SHP77 (cell line): ENCODE results near the gene POGLUT3.

Source experiments
- DNase-seq, 2 experiments: peaks; one replicate each; lab custom pipeline; 2025; lab: John Stamatoyannopoulos, UW

POGLUT3 gene, protein sequence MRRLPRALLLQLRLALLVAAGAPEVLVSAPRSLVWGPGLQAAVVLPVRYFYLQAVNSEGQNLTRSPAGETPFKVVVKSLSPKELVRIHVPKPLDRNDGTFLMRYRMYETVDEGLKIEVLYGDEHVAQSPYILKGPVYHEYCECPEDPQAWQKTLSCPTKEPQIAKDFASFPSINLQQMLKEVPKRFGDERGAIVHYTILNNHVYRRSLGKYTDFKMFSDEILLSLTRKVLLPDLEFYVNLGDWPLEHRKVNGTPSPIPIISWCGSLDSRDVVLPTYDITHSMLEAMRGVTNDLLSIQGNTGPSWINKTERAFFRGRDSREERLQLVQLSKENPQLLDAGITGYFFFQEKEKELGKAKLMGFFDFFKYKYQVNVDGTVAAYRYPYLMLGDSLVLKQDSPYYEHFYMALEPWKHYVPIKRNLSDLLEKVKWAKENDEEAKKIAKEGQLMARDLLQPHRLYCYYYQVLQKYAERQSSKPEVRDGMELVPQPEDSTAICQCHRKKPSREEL

GRCh38 chr11:108498046-108498815 lies at the start of gene POGLUT3:
Gene POGLUT3, minus strand, starts transcription at chr11:108498384. Its CDS starts 18 bp downstream, at chr11:108498366.
- DNase-seq = peak; percentile 23 to 52

DNA sequence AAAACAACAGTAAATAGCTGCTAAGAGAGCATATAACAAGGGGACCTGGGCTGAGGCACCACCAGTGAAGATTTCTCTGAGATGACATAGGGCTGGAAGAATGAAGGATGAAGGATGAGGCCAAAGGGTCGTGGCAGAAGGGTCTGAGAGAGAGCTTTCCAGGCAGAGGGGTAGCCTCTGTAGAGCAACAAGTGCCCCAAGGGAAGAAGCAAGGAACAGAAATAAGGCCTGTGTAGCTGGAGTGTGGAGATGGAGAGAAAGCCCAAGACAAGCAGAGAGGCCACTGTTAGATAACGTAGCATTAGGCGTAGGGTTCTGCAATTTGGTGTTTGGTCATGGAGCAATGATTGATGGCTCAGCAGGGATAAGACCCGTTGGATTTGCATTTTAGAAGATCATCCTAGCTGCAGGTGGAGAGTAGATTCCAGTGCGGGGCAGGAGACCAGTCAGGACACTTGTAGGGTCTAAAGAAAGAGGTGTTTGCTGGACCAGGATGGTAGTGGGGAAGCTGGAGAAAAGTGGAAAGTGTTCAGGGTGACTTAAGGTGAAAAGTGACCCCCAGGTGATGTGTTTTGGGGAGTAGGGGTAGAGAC lies 47.8 kb upstream of the POGLUT3 start:
- DNase-seq = no peak

DNA sequence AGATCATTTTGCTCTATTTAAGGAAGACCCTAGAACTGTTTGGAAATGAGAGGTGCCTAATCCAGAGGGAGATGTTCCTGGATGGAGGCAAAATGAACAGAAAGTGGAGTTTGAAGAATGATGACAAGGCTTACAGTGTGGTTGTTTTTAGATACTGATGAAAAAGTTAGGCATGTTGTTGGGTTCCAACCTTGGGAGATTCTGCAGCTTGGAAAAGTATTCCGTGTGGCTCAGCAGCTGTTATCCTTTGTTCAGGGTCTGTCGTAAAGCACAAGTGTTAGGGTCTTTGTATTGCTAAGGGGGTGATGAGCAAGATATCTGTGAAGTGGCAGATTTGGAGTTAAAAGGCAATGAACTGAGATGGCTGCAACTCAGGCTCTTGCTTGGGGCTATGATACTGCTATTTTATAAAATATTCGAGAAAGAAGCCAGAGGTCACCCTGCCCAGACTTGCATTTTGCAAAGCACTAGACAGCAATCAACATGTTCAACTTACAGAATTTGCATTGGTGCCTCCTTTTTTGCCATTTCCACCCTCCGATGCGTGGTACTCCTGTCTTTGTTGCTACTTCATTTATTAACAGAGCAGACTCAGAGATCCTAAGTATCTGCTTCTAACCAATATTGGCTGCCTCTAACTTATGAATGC lies 45.3 kb upstream of the POGLUT3 start:
- DNase-seq = no peak

DNA sequence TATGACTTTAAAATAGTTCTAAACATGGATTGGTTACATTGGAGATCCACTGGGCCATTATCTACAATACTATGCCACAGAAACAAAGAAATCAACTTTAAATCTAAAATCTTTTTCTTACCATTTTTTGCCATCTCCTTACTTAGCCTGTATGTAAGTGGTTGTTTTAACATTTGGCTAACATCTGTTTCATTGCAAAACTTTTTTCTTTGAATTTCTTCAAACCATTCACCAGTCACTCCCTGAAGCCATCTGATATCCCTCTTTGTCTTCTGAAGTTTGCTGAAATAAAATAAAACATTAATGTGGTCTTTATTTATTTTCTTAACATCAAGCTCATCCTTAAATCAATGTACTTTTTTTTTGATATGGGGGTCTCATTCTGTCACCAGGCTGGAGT lies 43.3 kb upstream of the POGLUT3 start:
- DNase-seq = no peak

GRCh38 chr11:108538502-108538901 lies 40.3 kb upstream of the POGLUT3 start:
- DNase-seq = no peak

DNA sequence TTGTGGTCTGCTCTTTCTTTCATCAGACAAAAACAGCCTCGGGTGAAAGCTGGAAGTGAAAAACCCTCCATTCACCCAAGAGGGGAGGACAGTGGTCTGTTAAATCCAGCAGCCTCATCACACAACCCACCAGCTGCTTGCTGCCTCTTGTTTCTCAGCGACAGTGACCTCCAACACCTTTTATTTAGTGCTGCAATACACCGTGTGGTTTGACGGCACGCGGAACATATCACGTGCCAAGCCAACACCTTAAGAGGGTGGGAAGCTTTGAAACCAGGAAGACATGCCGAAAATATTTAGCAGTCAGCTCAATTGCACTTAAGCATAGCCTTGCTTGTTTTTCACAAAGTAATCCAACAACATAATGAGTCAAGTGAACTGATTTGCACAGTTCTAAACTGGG lies 39.8 kb upstream of the POGLUT3 start:
- DNase-seq = no peak

- no peak for DNase-seq
Measured at GRCh38 chr11:108536783-108537182, 38.6 kb upstream of the POGLUT3 start.

- no peak for DNase-seq
Measured at GRCh38 chr11:108535384-108535955, 37.3 kb upstream of the POGLUT3 start.

DNA sequence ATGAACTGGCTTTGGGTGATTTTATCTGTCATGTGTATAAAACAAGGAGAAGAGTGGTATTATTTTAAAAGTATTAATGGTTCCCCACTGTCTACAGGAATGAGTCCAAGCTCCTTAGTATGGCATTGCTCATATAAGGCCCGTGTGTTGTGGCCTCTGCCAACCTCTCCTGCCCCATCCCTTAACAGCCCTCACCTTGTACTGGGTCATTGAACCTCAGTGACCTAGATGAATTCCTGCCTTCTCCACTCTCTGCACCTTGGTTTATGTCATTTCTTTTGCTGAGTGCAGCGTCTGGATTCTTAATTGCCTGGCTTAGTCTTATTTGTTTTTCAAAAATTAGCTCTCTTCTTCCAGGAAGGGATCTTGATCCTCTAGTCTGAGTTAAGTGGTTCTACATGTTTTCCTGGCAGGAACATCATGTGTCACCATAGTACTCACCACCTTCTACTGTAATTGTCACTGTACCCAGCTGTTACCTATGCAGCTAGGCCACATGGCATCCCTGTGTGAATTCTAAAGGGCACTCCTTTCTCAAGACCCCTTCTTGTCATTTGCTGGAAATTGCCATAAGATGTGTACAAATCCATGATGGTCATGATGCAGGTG lies 36.2 kb upstream of the POGLUT3 start:
- no peak for DNase-seq

GRCh38 chr11:108530426-108530825 lies 32.2 kb upstream of the POGLUT3 start:
- no peak for DNase-seq

DNA sequence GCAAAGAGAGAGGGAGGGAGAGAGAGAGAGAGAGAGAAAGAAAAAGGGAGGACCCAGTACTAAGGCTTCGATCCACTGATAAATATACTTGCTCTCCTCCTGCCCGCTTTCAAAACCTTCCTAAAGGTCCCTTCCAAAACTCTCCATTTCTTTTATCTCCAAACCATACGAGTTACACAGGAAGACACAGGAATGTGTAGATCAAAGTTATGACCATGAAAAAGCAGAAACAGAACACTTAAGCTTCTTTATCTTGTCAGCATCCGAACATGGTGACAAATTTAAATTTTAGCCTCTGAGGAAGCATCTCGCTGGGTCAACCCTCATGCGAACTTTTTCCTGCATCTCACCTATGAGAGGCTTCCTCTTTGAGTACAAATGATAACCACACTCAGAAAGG lies 29.2 kb upstream of the POGLUT3 start:
- no peak for DNase-seq

GRCh38 chr11:108525161-108525560 lies 27.0 kb upstream of the POGLUT3 start:
- no peak for DNase-seq

- DNase-seq = no peak
Measured at GRCh38 chr11:108524422-108524821, 26.2 kb upstream of the POGLUT3 start.

DNA sequence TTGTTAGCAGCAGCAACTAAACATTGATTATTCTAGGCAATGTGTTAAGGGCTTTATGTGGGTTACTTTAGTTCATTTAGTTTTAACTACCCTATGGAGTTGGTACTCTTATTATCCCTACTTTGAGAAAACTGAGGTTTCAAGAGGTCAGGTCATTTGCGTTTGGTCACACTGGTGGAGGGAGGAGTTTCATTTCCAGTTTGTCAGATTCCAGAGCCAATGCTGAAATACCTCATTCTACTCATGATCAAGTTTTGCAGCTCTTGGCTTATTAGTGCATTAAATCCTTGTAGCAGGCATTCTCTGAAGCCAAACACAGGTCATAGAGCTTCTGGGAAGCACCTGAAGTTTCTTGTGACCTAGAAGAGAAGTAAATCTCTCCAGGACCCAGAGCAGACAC lies 24.1 kb upstream of the POGLUT3 start:
- DNase-seq = no peak

GRCh38 chr11:108518581-108518980 lies 20.4 kb upstream of the POGLUT3 start:
- no peak for DNase-seq

DNA sequence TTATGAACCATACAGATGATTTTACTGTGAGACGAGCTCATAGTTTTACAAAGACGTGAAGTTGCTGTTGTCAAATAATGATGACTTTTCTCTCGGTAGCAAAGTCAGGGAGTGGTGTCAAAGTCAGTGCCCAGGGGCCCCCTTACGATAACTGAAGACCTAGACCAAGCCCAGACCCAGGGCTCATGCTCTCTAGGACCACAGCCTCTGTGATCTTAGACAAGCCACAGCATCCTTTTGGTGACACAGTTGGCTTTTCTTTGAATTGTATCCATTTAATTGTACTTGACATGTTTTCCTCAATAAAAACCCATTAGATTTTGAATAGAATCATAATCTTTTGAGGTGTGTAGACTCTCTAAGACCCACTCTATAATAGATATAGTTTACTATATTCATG lies 17.9 kb upstream of the POGLUT3 start:
- DNase-seq = no peak

GRCh38 chr11:108512708-108513107 lies 14.5 kb upstream of the POGLUT3 start:
- DNase-seq = no peak

- DNase-seq = no peak
Measured at GRCh38 chr11:108511851-108512474, 13.8 kb upstream of the POGLUT3 start.

DNA sequence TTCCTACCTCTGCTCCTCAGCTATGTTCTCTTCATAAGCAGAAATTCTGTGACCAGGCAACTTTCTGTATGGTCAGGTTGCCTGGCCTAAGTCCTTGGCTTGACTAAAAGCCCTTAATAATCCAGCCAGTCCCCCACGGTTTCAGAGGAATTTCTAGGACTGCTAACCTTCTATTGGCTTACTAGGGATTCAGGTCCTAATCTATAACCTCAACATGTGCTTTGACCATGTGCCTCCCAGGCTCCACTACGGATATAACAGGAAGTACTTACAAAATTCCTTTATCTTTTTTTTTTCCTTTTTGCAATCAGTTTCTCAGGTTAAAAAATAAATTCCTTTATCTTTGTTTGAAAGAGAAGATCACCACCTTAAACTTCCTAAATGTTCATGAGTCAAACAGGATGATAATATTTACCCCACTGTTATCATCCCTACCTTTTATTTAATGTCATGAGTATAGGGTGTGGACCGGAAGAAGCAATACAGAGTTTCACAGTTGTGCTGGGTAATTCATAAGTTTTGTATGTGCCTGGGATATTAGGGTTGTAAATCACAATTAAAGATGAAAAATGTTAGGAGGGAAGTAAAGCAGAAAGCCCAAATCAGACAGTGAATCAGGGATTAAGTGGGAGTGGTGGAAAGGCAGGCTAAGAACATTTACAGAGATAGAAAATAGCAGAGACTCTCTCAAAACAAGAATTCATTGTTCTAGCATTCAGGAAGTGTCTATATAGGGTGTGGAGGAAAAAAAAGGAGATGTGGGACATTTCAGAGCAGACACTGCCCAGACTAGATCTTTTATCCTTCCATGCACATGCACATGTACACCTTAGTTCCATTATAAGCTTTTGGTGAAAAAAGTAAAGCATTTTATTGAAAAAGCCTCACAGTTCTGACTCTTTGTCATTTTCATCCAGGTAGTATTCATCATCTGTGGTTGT lies 10.7 kb upstream of the POGLUT3 start:
- DNase-seq = no peak

DNA sequence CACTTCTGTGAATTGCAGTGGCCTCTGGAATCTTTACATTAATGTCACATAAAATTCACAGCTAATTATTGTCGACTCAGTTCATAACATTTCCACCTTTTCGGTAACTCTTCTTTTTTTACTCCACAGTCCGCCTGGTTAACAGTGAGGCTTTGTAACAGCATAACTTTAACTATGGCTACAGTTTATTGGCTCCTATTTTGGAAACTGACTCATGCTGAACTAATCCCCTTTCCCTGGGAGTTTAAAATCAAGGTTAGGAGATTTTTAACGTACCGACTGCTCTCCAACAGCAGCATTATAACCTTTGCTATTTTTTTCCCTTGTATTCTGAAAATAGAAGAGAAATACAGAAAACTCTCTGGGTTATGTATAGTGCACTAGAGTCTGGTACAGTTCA lies 3.2 kb upstream of the POGLUT3 start:
- DNase-seq = no peak
